Mammary epithelial cell (primary cell): Measurements from ENCODE around the gene SKI.

Experiments
- EZH2 ChIP-seq: IDR thresholded peaks from 2 replicates; pipeline ENCODE4 v1.6.1; 2012; ENCODE audit warnings: low read length, inconsistent platforms, borderline replicate concordance
- TF ChIP-seq, protein P1 (sequence below), 2 donors: IDR thresholded peaks in 1 of 2; conservative IDR thresholded peaks in 1 of 2; 2 replicates each; pipeline ENCODE4 v1.5.1; 2011 to 2012; ENCODE audit warnings: inconsistent platforms in 2 of 2, low read length in 2 of 2, mild to moderate bottlenecking in 2 of 2, control low read depth in 1 of 2, low read depth in 1 of 2; ENCODE audit not compliant: insufficient read depth in 1 of 2; ENCODE audit errors: extremely low read depth in 1 of 2

DNA sequence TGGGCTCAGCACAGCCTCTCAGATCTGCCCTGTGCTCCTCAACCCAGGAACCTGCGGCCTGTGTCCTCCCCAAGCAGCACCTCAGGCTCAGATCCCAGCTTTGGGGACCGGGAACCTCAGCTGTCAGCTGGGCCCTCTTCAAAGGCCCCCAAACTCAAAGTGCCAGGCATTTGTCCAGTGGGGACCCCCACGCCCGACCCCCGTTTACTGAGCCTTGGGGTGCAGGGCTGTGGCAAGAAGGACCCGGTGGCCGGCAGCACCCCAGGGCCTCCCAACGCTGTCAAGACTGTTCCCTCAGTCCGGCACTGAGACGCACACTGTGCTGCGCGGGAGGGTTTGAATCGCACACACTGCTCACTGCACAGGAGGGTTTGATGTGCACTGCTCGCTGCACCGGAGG is 128.3 kb downstream of the SKI start:
- TF ChIP-seq, protein P1, sequence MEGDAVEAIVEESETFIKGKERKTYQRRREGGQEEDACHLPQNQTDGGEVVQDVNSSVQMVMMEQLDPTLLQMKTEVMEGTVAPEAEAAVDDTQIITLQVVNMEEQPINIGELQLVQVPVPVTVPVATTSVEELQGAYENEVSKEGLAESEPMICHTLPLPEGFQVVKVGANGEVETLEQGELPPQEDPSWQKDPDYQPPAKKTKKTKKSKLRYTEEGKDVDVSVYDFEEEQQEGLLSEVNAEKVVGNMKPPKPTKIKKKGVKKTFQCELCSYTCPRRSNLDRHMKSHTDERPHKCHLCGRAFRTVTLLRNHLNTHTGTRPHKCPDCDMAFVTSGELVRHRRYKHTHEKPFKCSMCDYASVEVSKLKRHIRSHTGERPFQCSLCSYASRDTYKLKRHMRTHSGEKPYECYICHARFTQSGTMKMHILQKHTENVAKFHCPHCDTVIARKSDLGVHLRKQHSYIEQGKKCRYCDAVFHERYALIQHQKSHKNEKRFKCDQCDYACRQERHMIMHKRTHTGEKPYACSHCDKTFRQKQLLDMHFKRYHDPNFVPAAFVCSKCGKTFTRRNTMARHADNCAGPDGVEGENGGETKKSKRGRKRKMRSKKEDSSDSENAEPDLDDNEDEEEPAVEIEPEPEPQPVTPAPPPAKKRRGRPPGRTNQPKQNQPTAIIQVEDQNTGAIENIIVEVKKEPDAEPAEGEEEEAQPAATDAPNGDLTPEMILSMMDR (conservative IDR thresholded peaks at IDR 0.05 in 1 of 2, IDR thresholded peaks at IDR 0.05 in 1 of 2; ENCODE audit: extremely low read depth in 1 of 2, insufficient read depth in 1 of 2, low read depth in 1 of 2, low read length in 2 of 2), result no peak
- no peak for TF ChIP-seq EZH2
